HepG2 (cell line): Measurements from ENCODE around the gene PAK3. TPM values are rescaled to one million over a fixed set of nuclear protein-coding genes. Genes with fewer than 3 reads are reported as not detected.

Experiments used
- ATAC-seq: fragments of 200-7000 bp; cut with Tn5 transposase; 3 replicates; pipeline ENCODE4 v1.9.1; 2020; ENCODE audit warnings: mild to moderate bottlenecking, moderate library complexity
- BruUV-seq: library from RNA; stranded (reverse); fragments of 400-500 nt; replicated peaks from 2 replicates; lab custom pipeline; 2021; lab: Mats Ljungman, UMichigan
- CTCF ChIA-PET: fragments of 300-600 bp; formaldehyde crosslinking; extraction: SDS; loops from one replicate; lab custom pipeline; 2021; ENCODE audit warnings: low total read pairs, inconsistent platforms, low intra/inter-chr PET ratio; lab: Yijun Ruan, JAX
- POLR2A ChIA-PET: fragments of 350-600 bp; sonication (Branson Sonifier 250); formaldehyde crosslinking; loops from one replicate; lab custom pipeline; 2020; ENCODE audit warnings: antibody characterized with exemption, inconsistent platforms; lab: Yijun Ruan, JAX
- DNase-seq: peaks from one replicate; pipeline ENCODE4 v3.0.0-alpha.2; 2015; ENCODE audit warnings: low spot score
- FAIRE-seq: peaks from 3 replicates; lab custom pipeline; 2011; peaks lifted over from hg19 to GRCh38; lab: Jason Lieb, UNC
- H2AFZ ChIP-seq: one replicate; pipeline ENCODE4 v1.6.1; 2011; ENCODE audit warnings: low read length, inconsistent platforms
- H3K27ac ChIP-seq: fragments of 300-600 bp; 3 replicates; pipeline ENCODE4 v1.8.0; 2011; ENCODE audit warnings: mixed run types, mild to moderate bottlenecking, mixed read lengths, low read length, inconsistent platforms; ENCODE audit not compliant: insufficient read depth; ENCODE audit errors: extremely low read length
- H3K27me3 ChIP-seq, 2 experiments: fragments of 200-600 bp in 1 of 2; 2 replicates in 1 of 2; 3 replicates in 1 of 2; pipeline versions ENCODE4 v1.6.0 to v1.8.0; 2011; ENCODE audit warnings: low read length in 2 of 2, mild to moderate bottlenecking in 2 of 2, moderate library complexity in 2 of 2, inconsistent platforms in 1 of 2; ENCODE audit not compliant: insufficient read depth in 2 of 2, control insufficient read depth in 1 of 2
- H3K36me3 ChIP-seq, 2 experiments: fragments of 200-600 bp in 1 of 2; replicated peaks in 1 of 2; 2 replicates in 1 of 2; 3 replicates in 1 of 2; pipeline versions ENCODE4 v1.5.1 to v1.8.0; 2011; ENCODE audit warnings: low read length in 2 of 2, inconsistent platforms in 1 of 2; ENCODE audit not compliant: insufficient read depth in 2 of 2, control insufficient read depth in 1 of 2
- H3K4me1 ChIP-seq: 2 replicates; pipeline ENCODE4 v1.5.1; 2012; ENCODE audit warnings: low read length, inconsistent platforms; ENCODE audit not compliant: insufficient read depth
- H3K4me2 ChIP-seq: 2 replicates; pipeline ENCODE4 v1.6.0; 2011; ENCODE audit warnings: low read depth, low read length, inconsistent platforms
- H3K4me3 ChIP-seq, 3 experiments: fragments of 200-600 bp in 1 of 3; sonication (generic), shearing (Covaris generic) in 1 of 3; replicated peaks in 1 of 3; 2 replicates each; pipeline ENCODE4 v1.5.1; 2011 to 2016; ENCODE audit warnings: low read length in 3 of 3, inconsistent platforms in 2 of 3, low read depth in 2 of 3, mild to moderate bottlenecking in 2 of 3, control low read depth in 1 of 3, mixed read lengths in 1 of 3; ENCODE audit not compliant: insufficient read depth in 1 of 3
- H3K79me2 ChIP-seq: one replicate; pipeline ENCODE4 v1.6.1; 2011; ENCODE audit warnings: low read length, inconsistent platforms; ENCODE audit not compliant: insufficient read depth
- H3K9ac ChIP-seq: 2 replicates; pipeline ENCODE4 v1.6.0; 2011; ENCODE audit warnings: mild to moderate bottlenecking, low read depth, low read length, inconsistent platforms; ENCODE audit not compliant: insufficient read depth
- H3K9me3 ChIP-seq: 2 replicates; pipeline ENCODE4 v1.5.1; 2012; ENCODE audit warnings: mild to moderate bottlenecking, low read length
- H4K20me1 ChIP-seq: 2 replicates; pipeline ENCODE4 v1.6.0; 2011; ENCODE audit warnings: inconsistent platforms, mild to moderate bottlenecking, low read length, moderate library complexity; ENCODE audit not compliant: insufficient read depth
- EHMT2 ChIP-seq: fragments of 200-600 bp; sonication (generic); IDR thresholded peaks from 2 replicates; pipeline ENCODE4 v1.7.0; 2017; ENCODE audit warnings: antibody characterized with exemption, low read depth, low read length, borderline replicate concordance
- HNRNPUL1 ChIP-seq: fragments of 200-400 bp; formaldehyde crosslinking; IDR thresholded peaks from 2 replicates; pipeline ENCODE4 v1.6.1; 2017; ENCODE audit warnings: low read depth, mild to moderate bottlenecking, low read length, moderate library complexity
- NCOA2 ChIP-seq: sonication (generic); formaldehyde crosslinking; IDR thresholded peaks from 2 replicates; pipeline ENCODE4 v1.8.0; 2022; ENCODE audit warnings: inconsistent platforms
- SMARCE1 ChIP-seq: fragments of 450-650 bp; IDR thresholded peaks from 2 replicates; pipeline ENCODE4 v1.6.1; 2017; ENCODE audit warnings: borderline replicate concordance
- YY1 ChIP-seq: IDR thresholded peaks from 2 replicates; pipeline ENCODE4 v1.6.1; 2011; ENCODE audit warnings: low read length, low read depth, moderate library complexity, mild to moderate bottlenecking; ENCODE audit not compliant: insufficient read depth, insufficient replicate concordance
- ZBTB38 ChIP-seq: sonication (generic); formaldehyde crosslinking; IDR thresholded peaks from 2 replicates; pipeline ENCODE4 v1.5.1; 2020; ENCODE audit warnings: mild to moderate bottlenecking, missing genetic modification reagents
- ZC3H4 ChIP-seq: sonication (generic); formaldehyde crosslinking; IDR thresholded peaks from 2 replicates; pipeline ENCODE4 v1.4.0; 2020; ENCODE audit warnings: missing genetic modification reagents, borderline replicate concordance
- ZNF20 ChIP-seq: sonication (generic); formaldehyde crosslinking; IDR thresholded peaks from 2 replicates; pipeline ENCODE4 v1.4.0; 2020; ENCODE audit warnings: mild to moderate bottlenecking, moderate library complexity, missing genetic modification reagents
- ZNF225 ChIP-seq: sonication (generic); formaldehyde crosslinking; IDR thresholded peaks from 2 replicates; pipeline ENCODE4 v1.4.0; 2020; ENCODE audit warnings: mild to moderate bottlenecking, missing genetic modification reagents
- ZNF260 ChIP-seq: sonication (generic); formaldehyde crosslinking; IDR thresholded peaks from 2 replicates; pipeline ENCODE4 v1.4.0; 2020; ENCODE audit warnings: missing genetic modification reagents, low read depth, mild to moderate bottlenecking, borderline replicate concordance
- WGBS: methylation state at CpG from one replicate; pipeline ENCODE4 v1.1.6; 2017; ENCODE audit warnings: low lambda C conversion rate; 5-methylcytosine and 5-hydroxymethylcytosine counted together
- in situ Hi-C: cut with HindIII; loops from 2 replicates; pipeline ENCODE4 v1.10.0; 2017; ENCODE audit warnings: low pct_unique_long_range_greater_than_20kb; ENCODE audit not compliant: extremely low pct_ligation_motif_present
- intact Hi-C: fragments of 100-400 bp; cut with micrococcal nuclease; formaldehyde crosslinking; loops from one replicate; pipeline ENCODE4 v1.10.0; 2022; ENCODE audit not compliant: unreplicated experiment
- polyA plus RNA-seq, 8 experiments: library from polyadenylated mRNA; depleted of rRNA in 3 of 8; stranded (reverse) in 7 of 8; unstranded in 1 of 8; fragments of >200 nt; fragmentation: Illumina TruSeq in 4 of 8; extraction: Trizol in 4 of 8; gene quantifications; 2 replicates each; pipeline versions ENCODE4 v1.2.1 to v1.2.3, GENCODE V29; 2011 to 2016; ENCODE audit warnings: low read depth in 4 of 8, missing spikeins in 1 of 8, mixed read lengths in 1 of 8; ENCODE audit not compliant: insufficient read depth in 1 of 8
- total RNA-seq, 5 experiments: library from RNA; depleted of rRNA; stranded (reverse); fragments of >200 nt; fragmentation: Illumina TruSeq; extraction: Trizol; gene quantifications; 2 replicates each; pipeline ENCODE4 v1.2.3, GENCODE V29; 2016; ENCODE audit warnings: low read depth in 1 of 5
- TF ChIP-seq, protein P1 (sequence below): sonication (generic); formaldehyde crosslinking; IDR thresholded peaks from 2 replicates; pipeline ENCODE4 v1.4.0; 2020; ENCODE audit warnings: missing genetic modification reagents
- TF ChIP-seq, protein P2 (sequence below): sonication (generic); formaldehyde crosslinking; IDR thresholded peaks from 2 replicates; pipeline ENCODE4 v1.5.1; 2020; ENCODE audit warnings: missing genetic modification reagents, mild to moderate bottlenecking, borderline replicate concordance
- TF ChIP-seq, protein P3 (sequence below): sonication (generic); formaldehyde crosslinking; IDR thresholded peaks from 2 replicates; pipeline ENCODE4 v1.4.0; 2020; ENCODE audit warnings: mild to moderate bottlenecking, missing genetic modification reagents
- TF ChIP-seq, protein P4 (sequence below): sonication (generic); formaldehyde crosslinking; IDR thresholded peaks from 2 replicates; pipeline ENCODE4 v1.4.0; 2020; ENCODE audit warnings: missing genetic modification reagents, borderline replicate concordance

The PAK3 gene
- total and polyA plus RNA-seq, 2 of the 13 experiments (the other 11 are each of a cell fraction or from before 2014, with no cell fraction given) = not detected

DNA sequence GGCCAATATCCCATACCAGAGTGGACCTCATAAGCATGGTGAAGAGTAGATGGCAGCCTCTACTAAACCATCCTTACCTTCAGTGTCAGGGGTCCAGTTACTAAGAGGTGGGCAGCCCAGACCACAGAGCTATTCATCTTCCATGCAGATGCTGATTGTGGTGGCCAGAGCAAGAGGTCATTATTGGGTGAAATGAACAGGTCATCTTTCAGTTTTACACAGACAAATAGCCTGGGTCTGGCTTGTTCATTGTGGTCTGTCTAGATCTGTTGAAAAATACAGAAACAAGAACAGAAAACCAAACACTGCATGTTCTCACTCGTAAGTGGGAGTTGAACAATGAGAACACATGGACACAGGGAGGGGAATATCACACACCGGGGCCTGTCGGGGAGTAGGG lies 71.3 kb downstream of the PAK3 start:
- Histone ChIP-seq H3K4me3 (no peak overlapping the region), H3K27me3 (no peaks in the 10 kb centered on the region), H3K4me2 (no peak overlapping the region), H3K4me1 (no peaks in the 10 kb centered on the region), H3K79me2 (no peaks in the 10 kb centered on the region), H4K20me1 (no peaks in the 10 kb centered on the region), H3K9ac (no peak overlapping the region), H3K9me3 (no peaks in the 10 kb centered on the region), H3K36me3 (no peaks in the 10 kb centered on the region), H3K27ac (no peak overlapping the region), H2AFZ (no peak overlapping the region)
- ChIA-PET CTCF (no interaction called here), POLR2A (no interaction called here)
- intact Hi-C loops = no loop called here
- BruUV-seq = no TSS peak
- 19% methylated on average over 3 of the region's 3 CpGs for WGBS
- no peak for FAIRE-seq
- DNase-seq = no peak
- in situ Hi-C loops = loop anchor here (25.0 kb wide), 1 partner anchor 270 kb away; no protein-coding TSS in a partner anchor
- ATAC-seq = no peak
- no peak for TF ChIP-seq HNRNPUL1
- no peak for TF ChIP-seq ZC3H4 (CRISPR knock-in tag)
- TF ChIP-seq ZNF20 (CRISPR knock-in tag) = no peak
- TF ChIP-seq ZBTB38 (CRISPR knock-in tag) = no peak
- TF ChIP-seq, protein P1, sequence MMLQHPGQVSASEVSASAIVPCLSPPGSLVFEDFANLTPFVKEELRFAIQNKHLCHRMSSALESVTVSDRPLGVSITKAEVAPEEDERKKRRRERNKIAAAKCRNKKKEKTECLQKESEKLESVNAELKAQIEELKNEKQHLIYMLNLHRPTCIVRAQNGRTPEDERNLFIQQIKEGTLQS (CRISPR knock-in tag) = no peak
- TF ChIP-seq, protein P2, sequence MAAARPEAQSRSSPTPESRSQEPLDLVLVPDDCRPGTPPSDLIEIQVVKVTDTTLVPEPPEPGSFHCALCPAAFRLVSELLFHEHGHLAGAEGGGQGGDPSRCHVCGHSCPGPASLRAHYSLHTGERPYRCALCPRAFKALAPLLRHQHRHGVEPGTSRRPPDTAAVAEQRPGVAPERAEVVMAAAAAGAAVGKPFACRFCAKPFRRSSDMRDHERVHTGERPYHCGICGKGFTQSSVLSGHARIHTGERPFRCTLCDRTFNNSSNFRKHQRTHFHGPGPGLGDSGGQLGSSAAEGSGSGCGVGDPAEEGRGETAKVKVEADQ = no peak
- TF ChIP-seq ZNF260 (CRISPR knock-in tag) = no peak
- TF ChIP-seq, protein P3, sequence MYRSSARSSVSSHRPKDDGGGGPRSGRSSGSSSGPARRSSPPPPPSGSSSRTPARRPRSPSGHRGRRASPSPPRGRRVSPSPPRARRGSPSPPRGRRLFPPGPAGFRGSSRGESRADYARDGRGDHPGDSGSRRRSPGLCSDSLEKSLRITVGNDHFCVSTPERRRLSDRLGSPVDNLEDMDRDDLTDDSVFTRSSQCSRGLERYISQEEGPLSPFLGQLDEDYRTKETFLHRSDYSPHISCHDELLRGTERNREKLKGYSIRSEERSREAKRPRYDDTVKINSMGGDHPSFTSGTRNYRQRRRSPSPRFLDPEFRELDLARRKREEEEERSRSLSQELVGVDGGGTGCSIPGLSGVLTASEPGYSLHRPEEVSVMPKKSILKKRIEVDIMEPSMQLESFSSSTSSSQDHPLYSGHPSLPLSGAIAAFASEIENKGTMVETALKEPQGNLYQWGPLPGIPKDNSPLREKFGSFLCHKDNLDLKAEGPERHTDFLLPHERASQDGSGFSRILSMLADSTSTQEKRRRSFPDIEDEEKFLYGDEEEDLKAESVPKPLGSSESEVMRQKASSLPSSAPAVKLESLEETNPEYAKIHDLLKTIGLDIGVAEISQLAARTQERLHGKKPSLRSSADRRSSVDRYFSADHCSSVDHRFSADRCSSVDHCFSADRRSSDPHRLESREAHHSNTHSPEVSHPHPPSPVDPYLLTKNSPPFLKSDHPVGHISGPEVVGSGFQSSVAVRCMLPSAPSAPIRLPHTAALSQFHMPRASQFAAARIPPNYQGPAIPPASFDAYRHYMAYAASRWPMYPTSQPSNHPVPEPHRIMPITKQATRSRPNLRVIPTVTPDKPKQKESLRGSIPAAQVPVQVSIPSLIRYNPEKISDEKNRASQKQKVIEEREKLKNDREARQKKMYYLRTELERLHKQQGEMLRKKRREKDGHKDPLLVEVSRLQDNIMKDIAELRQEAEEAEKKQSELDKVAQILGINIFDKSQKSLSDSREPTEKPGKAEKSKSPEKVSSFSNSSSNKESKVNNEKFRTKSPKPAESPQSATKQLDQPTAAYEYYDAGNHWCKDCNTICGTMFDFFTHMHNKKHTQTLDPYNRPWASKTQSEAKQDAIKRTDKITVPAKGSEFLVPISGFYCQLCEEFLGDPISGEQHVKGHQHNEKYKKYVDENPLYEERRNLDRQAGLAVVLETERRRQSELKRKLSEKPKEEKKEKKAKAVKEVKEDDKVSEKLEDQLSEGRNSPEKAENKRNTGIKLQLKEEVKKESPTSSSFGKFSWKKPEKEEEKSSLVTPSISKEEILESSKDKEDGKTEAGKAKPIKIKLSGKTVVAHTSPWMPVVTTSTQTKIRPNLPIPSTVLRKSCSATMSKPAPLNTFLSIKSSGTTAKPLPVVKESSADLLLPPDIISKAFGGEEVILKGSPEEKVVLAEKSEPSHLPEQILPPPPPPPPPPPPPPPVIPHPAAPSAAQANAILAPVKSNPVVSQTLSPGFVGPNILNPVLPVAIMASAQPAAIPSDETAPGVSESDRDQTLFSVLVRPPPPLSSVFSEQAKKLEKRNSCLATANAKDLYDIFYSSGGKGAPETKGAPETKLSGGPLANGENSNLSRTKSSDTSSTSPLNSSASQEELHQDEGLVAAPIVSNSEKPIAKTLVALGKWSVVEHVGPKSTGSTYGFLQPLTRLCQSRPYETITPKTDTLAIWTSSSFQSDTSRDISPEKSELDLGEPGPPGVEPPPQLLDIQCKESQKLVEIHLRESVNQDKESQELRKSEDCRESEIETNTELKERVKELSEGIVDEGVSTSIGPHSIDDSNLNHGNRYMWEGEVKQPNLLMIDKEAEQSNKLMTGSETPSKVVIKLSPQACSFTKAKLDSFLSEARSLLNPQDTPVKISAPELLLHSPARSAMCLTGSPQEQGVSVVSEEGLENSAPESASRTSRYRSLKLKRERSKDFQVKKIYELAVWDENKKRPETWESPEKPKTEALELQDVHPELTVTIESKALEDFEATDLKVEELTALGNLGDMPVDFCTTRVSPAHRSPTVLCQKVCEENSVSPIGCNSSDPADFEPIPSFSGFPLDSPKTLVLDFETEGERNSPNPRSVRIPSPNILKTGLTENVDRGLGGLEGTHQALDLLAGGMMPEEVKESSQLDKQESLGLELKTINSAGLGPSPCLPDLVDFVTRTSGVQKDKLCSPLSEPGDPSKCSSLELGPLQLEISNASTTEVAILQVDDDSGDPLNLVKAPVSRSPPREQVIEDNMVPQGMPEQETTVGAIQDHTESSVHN (CRISPR knock-in tag) = no peak
- no peak for TF ChIP-seq NCOA2
- no peak for TF ChIP-seq YY1
- TF ChIP-seq SMARCE1 = no peak
- TF ChIP-seq ZNF225 (CRISPR knock-in tag) = no peak
- TF ChIP-seq, protein P4, sequence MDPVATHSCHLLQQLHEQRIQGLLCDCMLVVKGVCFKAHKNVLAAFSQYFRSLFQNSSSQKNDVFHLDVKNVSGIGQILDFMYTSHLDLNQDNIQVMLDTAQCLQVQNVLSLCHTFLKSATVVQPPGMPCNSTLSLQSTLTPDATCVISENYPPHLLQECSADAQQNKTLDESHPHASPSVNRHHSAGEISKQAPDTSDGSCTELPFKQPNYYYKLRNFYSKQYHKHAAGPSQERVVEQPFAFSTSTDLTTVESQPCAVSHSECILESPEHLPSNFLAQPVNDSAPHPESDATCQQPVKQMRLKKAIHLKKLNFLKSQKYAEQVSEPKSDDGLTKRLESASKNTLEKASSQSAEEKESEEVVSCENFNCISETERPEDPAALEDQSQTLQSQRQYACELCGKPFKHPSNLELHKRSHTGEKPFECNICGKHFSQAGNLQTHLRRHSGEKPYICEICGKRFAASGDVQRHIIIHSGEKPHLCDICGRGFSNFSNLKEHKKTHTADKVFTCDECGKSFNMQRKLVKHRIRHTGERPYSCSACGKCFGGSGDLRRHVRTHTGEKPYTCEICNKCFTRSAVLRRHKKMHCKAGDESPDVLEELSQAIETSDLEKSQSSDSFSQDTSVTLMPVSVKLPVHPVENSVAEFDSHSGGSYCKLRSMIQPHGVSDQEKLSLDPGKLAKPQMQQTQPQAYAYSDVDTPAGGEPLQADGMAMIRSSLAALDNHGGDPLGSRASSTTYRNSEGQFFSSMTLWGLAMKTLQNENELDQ = no peak
- no peak for TF ChIP-seq EHMT2
